Measurements from ENCODE around the gene RERE.

DNA sequence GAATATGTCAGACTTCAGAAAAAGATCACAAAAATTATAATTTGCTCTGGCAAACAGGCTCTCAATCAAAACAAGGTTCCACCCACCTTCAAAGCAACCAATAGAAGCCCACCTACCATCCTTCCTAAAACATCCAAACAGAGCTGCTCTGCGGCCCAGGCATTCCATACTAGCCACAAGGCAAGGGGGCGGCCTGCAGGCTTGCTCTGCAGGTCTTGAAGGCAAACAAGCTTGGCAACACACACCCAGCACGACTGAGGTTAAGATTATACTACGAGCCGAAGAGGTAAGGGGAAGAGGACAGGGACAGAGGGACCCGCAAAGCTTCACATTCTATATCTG is 292.3 kb downstream of the RERE start:
- TF ChIP-seq, protein P1, sequence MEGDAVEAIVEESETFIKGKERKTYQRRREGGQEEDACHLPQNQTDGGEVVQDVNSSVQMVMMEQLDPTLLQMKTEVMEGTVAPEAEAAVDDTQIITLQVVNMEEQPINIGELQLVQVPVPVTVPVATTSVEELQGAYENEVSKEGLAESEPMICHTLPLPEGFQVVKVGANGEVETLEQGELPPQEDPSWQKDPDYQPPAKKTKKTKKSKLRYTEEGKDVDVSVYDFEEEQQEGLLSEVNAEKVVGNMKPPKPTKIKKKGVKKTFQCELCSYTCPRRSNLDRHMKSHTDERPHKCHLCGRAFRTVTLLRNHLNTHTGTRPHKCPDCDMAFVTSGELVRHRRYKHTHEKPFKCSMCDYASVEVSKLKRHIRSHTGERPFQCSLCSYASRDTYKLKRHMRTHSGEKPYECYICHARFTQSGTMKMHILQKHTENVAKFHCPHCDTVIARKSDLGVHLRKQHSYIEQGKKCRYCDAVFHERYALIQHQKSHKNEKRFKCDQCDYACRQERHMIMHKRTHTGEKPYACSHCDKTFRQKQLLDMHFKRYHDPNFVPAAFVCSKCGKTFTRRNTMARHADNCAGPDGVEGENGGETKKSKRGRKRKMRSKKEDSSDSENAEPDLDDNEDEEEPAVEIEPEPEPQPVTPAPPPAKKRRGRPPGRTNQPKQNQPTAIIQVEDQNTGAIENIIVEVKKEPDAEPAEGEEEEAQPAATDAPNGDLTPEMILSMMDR (IDR thresholded peaks at IDR 0.05) = no peak
- no peak for TF ChIP-seq POLR2A (IDR thresholded peaks at IDR 0.05)

Data from uterus (tissue), 2 donors.